ENCODE results near the gene GLIS1.

GLIS1 gene

GRCh38 chr1:53614231-53615021, 124.5 kb downstream of the GLIS1 start:
- no peak for FAIRE-seq

GRCh38 chr1:53608676-53609075, 130.3 kb downstream of the GLIS1 start:
- no peak for FAIRE-seq

- FAIRE-seq = no peak
Observed at GRCh38 chr1:53608071-53608470, 130.9 kb downstream of the GLIS1 start.

GRCh38 chr1:53606651-53607051, 132.3 kb downstream of the GLIS1 start:
- FAIRE-seq = no peak

- no peak for FAIRE-seq
Observed at GRCh38 chr1:53606197-53606596, 132.8 kb downstream of the GLIS1 start.

GRCh38 chr1:53605181-53605580, 133.8 kb downstream of the GLIS1 start:
- FAIRE-seq = no peak

- FAIRE-seq = no peak
Observed at GRCh38 chr1:53604291-53604919, 134.6 kb downstream of the GLIS1 start.

GRCh38 chr1:53603431-53603830, 135.5 kb downstream of the GLIS1 start:
- FAIRE-seq = no peak

- no peak for FAIRE-seq
Observed at GRCh38 chr1:53601867-53602775, 136.8 kb downstream of the GLIS1 start.

- no peak for FAIRE-seq
Observed at GRCh38 chr1:53601031-53601745, 137.8 kb downstream of the GLIS1 start.

- no peak for FAIRE-seq
Observed at GRCh38 chr1:53600561-53600960, 138.4 kb downstream of the GLIS1 start.

- FAIRE-seq = no peak
Observed at GRCh38 chr1:53600001-53600400, 139.0 kb downstream of the GLIS1 start.

GRCh38 chr1:53599481-53599880, 139.5 kb downstream of the GLIS1 start:
- no peak for FAIRE-seq

- no peak for FAIRE-seq
Observed at GRCh38 chr1:53598966-53599365, 140.0 kb downstream of the GLIS1 start.

- no peak for FAIRE-seq
Observed at GRCh38 chr1:53595906-53596305, 143.1 kb downstream of the GLIS1 start.

GRCh38 chr1:53594391-53595180, 144.4 kb downstream of the GLIS1 start:
- FAIRE-seq = no peak

- no peak for FAIRE-seq
Observed at GRCh38 chr1:53593758-53594380, 145.1 kb downstream of the GLIS1 start.

GRCh38 chr1:53592985-53593757, 145.8 kb downstream of the GLIS1 start:
- FAIRE-seq = no peak

- FAIRE-seq = no peak
Observed at GRCh38 chr1:53592521-53592982, 146.4 kb downstream of the GLIS1 start.

GRCh38 chr1:53591924-53592323, 147.0 kb downstream of the GLIS1 start:
- FAIRE-seq = no peak

Data from endometrium (tissue), 2 donors.